Measurements from ENCODE around the gene SLC25A19.

- TF ChIP-seq RXRA (IDR thresholded peaks at IDR 0.05; ENCODE audit: borderline replicate concordance, low read depth) (no peak), EZH2phosphoT487 (IDR thresholded peaks at IDR 0.05; ENCODE audit: borderline replicate concordance, low read depth) (no peak), CTCF (IDR thresholded peaks at IDR 0.05) (no peak), PBX3 (IDR thresholded peaks at IDR 0.05) (no peak), GATA2 (CRISPR knock-in tag; IDR thresholded peaks at IDR 0.05) (no peak), POLR2AphosphoS5 (IDR thresholded peaks at IDR 0.05; ENCODE audit: low read depth, low read length) (no peak)
These were observed 11.0 kb upstream of the SLC25A19 start for GRCh38 chr17:75300280-75300679.

Data from SK-N-SH (cell line).